OCI-LY1 (cell line): ENCODE results near the gene CCDC192.

Experiments used
- H2AFZ ChIP-seq: fragments of 200-600 bp; sonication (generic), shearing (Covaris generic); 2 replicates; pipeline ENCODE4 v1.6.0; 2014; ENCODE audit warnings: antibody characterized with exemption, mild to moderate bottlenecking, low read length
- H3F3A ChIP-seq: fragments of 200-600 bp; sonication (generic), shearing (Covaris generic); 2 replicates; pipeline ENCODE4 v1.6.0; 2014; ENCODE audit warnings: mild to moderate bottlenecking, antibody characterized with exemption, low read length, moderate library complexity; ENCODE audit not compliant: insufficient read depth
- H3K27ac ChIP-seq: fragments of 200-600 bp; sonication (generic); 2 replicates; pipeline ENCODE4 v1.5.1; 2014; ENCODE audit warnings: low read length, mixed run types, mild to moderate bottlenecking, low read depth; ENCODE audit not compliant: poor library complexity, severe bottlenecking
- H3K27me3 ChIP-seq: fragments of 200-600 bp; sonication (generic); 2 replicates; pipeline ENCODE4 v1.6.0; 2014; ENCODE audit warnings: antibody characterized with exemption, mild to moderate bottlenecking, low read length, moderate library complexity; ENCODE audit not compliant: insufficient read depth
- H3K36me3 ChIP-seq: fragments of 200-600 bp; sonication (generic); 2 replicates; pipeline ENCODE4 v1.6.1; 2014; ENCODE audit warnings: mild to moderate bottlenecking, antibody characterized with exemption, low read length, moderate library complexity, mixed read lengths; ENCODE audit not compliant: insufficient read depth
- H3K4me1 ChIP-seq: fragments of 200-600 bp; sonication (generic); 2 replicates; pipeline ENCODE4 v1.5.1; 2014; ENCODE audit warnings: mild to moderate bottlenecking, low read length, moderate library complexity; ENCODE audit not compliant: insufficient read depth, severe bottlenecking
- H3K4me2 ChIP-seq: fragments of 200-600 bp; sonication (generic), shearing (Covaris generic); 2 replicates; pipeline ENCODE4 v1.6.1; 2014; ENCODE audit warnings: low read length
- H3K4me3 ChIP-seq: fragments of 200-600 bp; sonication (generic); 2 replicates; pipeline ENCODE4 v1.5.1; 2014; ENCODE audit warnings: low read length, low read depth, mild to moderate bottlenecking, mixed read lengths; ENCODE audit not compliant: poor library complexity, severe bottlenecking
- H3K79me2 ChIP-seq: fragments of 200-600 bp; shearing (Covaris generic); 2 replicates; pipeline ENCODE4 v1.6.1; 2016; ENCODE audit warnings: mixed run types, low read length, mixed read lengths; ENCODE audit not compliant: insufficient read depth
- H3K9ac ChIP-seq: fragments of 200-600 bp; sonication (generic), shearing (Covaris generic); 2 replicates; pipeline ENCODE4 v1.6.1; 2014; ENCODE audit warnings: mild to moderate bottlenecking, low read length, mixed read lengths
- H3K9me2 ChIP-seq: fragments of 200-600 bp; sonication (generic), shearing (Covaris generic); 2 replicates; pipeline ENCODE4 v1.6.1; 2014; ENCODE audit warnings: low read depth, mild to moderate bottlenecking, low read length, mixed read lengths
- H3K9me3 ChIP-seq: fragments of 200-600 bp; shearing (Covaris generic); 2 replicates; pipeline ENCODE4 v1.6.1; 2014; ENCODE audit warnings: low read length, mixed read lengths
- H4K20me1 ChIP-seq: fragments of 200-600 bp; sonication (generic), shearing (Covaris generic); 2 replicates; pipeline ENCODE4 v1.6.0; 2016; ENCODE audit warnings: mild to moderate bottlenecking, low read length; ENCODE audit not compliant: insufficient read depth
- EZH2 ChIP-seq: fragments of 200-600 bp; sonication (generic), shearing (Covaris generic); IDR thresholded peaks from 2 replicates; pipeline ENCODE4 v1.8.0; 2017; ENCODE audit warnings: borderline replicate concordance, mixed run types, mild to moderate bottlenecking, antibody characterized with exemption, low read length, moderate library complexity, mixed read lengths
- TF ChIP-seq, protein P1 (sequence below): fragments of 200-600 bp; sonication (generic), shearing (Covaris generic); IDR thresholded peaks from 2 replicates; pipeline ENCODE4 v1.5.1; 2017; ENCODE audit warnings: mild to moderate bottlenecking, antibody characterized with exemption, low read length, moderate library complexity, mixed read lengths

Gene CCDC192

DNA sequence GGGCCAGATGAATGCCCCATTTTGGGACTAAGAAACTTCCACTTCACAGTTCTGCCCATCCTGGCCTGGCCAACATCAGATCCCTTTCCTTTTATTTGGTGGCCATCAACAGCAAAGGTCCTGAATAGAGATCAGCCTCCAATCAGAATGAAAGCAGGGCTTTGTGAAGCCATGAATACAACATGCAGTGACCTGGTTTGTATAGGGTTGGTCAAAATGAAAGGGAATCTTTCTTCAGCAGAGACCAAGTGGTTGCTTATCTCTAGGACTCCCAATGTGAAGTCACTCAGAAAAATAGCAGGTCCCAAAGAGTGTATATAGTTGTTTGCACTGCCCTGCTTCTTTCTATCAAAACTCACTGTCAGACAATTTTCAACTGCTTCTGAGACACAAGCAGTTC, 266.5 kb downstream of the CCDC192 start:
- no peaks in the 10 kb centered on the region for H3F3A ChIP-seq
- TF ChIP-seq, protein P1, sequence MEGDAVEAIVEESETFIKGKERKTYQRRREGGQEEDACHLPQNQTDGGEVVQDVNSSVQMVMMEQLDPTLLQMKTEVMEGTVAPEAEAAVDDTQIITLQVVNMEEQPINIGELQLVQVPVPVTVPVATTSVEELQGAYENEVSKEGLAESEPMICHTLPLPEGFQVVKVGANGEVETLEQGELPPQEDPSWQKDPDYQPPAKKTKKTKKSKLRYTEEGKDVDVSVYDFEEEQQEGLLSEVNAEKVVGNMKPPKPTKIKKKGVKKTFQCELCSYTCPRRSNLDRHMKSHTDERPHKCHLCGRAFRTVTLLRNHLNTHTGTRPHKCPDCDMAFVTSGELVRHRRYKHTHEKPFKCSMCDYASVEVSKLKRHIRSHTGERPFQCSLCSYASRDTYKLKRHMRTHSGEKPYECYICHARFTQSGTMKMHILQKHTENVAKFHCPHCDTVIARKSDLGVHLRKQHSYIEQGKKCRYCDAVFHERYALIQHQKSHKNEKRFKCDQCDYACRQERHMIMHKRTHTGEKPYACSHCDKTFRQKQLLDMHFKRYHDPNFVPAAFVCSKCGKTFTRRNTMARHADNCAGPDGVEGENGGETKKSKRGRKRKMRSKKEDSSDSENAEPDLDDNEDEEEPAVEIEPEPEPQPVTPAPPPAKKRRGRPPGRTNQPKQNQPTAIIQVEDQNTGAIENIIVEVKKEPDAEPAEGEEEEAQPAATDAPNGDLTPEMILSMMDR = no peak
- TF ChIP-seq EZH2 = no peak
- H3K36me3 ChIP-seq = peaks cover 4% of the 10 kb centered on the region; the same call in 1 of the 2 replicates
- no peak overlapping the region for H3K4me2 ChIP-seq
- H3K4me3 ChIP-seq = no peak overlapping the region
- no peaks in the 10 kb centered on the region for H3K79me2 ChIP-seq
- H3K27me3 ChIP-seq = no peaks in the 10 kb centered on the region
- no peaks in the 10 kb centered on the region for H3K9me3 ChIP-seq
- no peaks in the 10 kb centered on the region for H4K20me1 ChIP-seq
- no peak overlapping the region for H3K9ac ChIP-seq
- no peaks in the 10 kb centered on the region for H3K4me1 ChIP-seq
- H3K9me2 ChIP-seq = no peaks in the 10 kb centered on the region
- no peak overlapping the region for H3K27ac ChIP-seq
- H2AFZ ChIP-seq = no peak overlapping the region

DNA sequence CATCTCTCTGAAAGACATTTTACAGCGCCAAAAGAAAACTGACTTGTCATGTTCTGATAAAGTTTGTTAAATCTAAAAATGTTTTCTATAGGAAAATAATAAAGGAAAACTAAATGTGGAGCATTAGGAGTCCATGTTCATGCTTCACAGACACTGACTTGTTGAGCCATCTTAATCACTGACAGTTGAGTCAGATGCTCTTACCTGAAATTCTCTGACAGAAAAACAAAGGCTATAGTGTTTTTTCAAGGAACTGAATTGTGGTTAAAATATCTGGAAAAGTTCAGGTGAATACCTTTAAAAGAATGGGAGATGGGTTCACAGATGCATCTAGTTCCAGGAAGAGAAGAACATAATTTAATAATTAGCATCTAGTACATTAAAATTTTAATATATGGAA, 266.9 kb downstream of the CCDC192 start:
- H3K9ac ChIP-seq = no peak overlapping the region
- no peak overlapping the region for H3K27ac ChIP-seq
- no peak overlapping the region for H3K4me2 ChIP-seq
- H3K4me1 ChIP-seq = no peaks in the 10 kb centered on the region
- H3K9me3 ChIP-seq = no peaks in the 10 kb centered on the region
- no peaks in the 10 kb centered on the region for H3K9me2 ChIP-seq
- no peaks in the 10 kb centered on the region for H4K20me1 ChIP-seq
- TF ChIP-seq, protein P1 = no peak
- no peak for TF ChIP-seq EZH2
- no peaks in the 10 kb centered on the region for H3F3A ChIP-seq
- peaks cover 4% of the 10 kb centered on the region; the same call in 1 of the 2 replicates for H3K36me3 ChIP-seq
- no peak overlapping the region for H2AFZ ChIP-seq
- no peak overlapping the region for H3K4me3 ChIP-seq
- no peaks in the 10 kb centered on the region for H3K79me2 ChIP-seq
- H3K27me3 ChIP-seq = no peaks in the 10 kb centered on the region

DNA sequence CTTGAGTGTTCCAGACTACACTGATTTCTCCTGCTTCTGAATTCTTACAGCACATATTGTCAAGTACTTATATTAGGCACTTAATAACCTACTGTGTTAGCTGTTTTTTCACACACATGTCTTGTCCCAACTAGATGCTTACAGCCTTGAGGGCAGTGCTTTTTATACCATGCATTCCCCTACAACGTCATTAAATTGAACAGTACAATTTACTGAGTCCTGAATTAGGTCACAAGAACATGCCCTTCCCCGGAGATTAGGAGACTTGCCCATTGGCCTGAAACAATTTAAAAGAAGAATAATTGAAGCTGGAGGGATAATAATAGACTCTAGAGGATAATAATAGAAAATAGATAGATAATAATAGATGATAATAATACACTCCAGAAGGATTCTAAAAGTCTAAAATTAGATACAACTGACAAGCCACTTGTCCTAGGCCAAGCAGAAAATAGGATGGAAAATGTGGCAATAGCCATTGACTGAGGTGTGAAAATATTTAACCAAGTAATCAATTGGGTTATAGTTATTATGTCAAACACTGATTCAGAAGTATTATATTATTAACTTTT, 267.7 kb downstream of the CCDC192 start:
- Histone ChIP-seq H3K27me3 (no peaks in the 10 kb centered on the region), H4K20me1 (no peaks in the 10 kb centered on the region), H3K9ac (no peak overlapping the region), H3K9me3 (no peaks in the 10 kb centered on the region), H3K4me2 (no peak overlapping the region), H3K27ac (no peak overlapping the region), H3F3A (no peaks in the 10 kb centered on the region), H3K79me2 (no peaks in the 10 kb centered on the region), H3K4me1 (no peaks in the 10 kb centered on the region), H3K36me3 (peaks cover 1% of the 10 kb centered on the region; the same call in 1 of the 2 replicates), H3K4me3 (no peak overlapping the region), H2AFZ (no peak overlapping the region), H3K9me2 (no peaks in the 10 kb centered on the region)
- TF ChIP-seq, protein P1 = no peak
- TF ChIP-seq EZH2 = no peak
